H9 (cell line): ENCODE data around the gene C2orf42. TPM values are rescaled to one million over a fixed set of nuclear protein-coding genes. Genes with fewer than 3 reads are reported as not detected.

Experiments used
- DNase-seq: peaks from one replicate; pipeline ENCODE4 v3.0.0-alpha.2; 2017
- H2AFZ ChIP-seq: one replicate; pipeline ENCODE4 v1.6.1; 2013; ENCODE audit warnings: mild to moderate bottlenecking, low read length, control low read depth, moderate library complexity
- H2AK5ac ChIP-seq: 2 replicates; pipeline ENCODE4 v1.6.1; 2013; ENCODE audit warnings: low read length, control low read depth, mixed read lengths; ENCODE audit not compliant: insufficient read length
- H2BK120ac ChIP-seq: one replicate; pipeline ENCODE4 v1.6.1; 2013; ENCODE audit warnings: low read depth, mild to moderate bottlenecking, low read length, control low read depth, inconsistent platforms; ENCODE audit not compliant: poor library complexity, severe bottlenecking
- H2BK12ac ChIP-seq: 2 replicates; pipeline ENCODE4 v1.6.1; 2013; ENCODE audit warnings: low read length, control low read depth, mixed read lengths, low read depth; ENCODE audit not compliant: insufficient read length
- H2BK15ac ChIP-seq: 2 replicates; pipeline ENCODE4 v1.6.1; 2013; ENCODE audit warnings: low read depth, low read length, control low read depth
- H2BK20ac ChIP-seq: one replicate; pipeline ENCODE4 v1.6.1; 2013; ENCODE audit warnings: low read depth, mild to moderate bottlenecking, low read length, control low read depth, inconsistent platforms; ENCODE audit not compliant: poor library complexity, severe bottlenecking
- H2BK5ac ChIP-seq: 2 replicates; pipeline ENCODE4 v1.6.1; 2013; ENCODE audit warnings: low read length, control low read depth, mixed read lengths; ENCODE audit not compliant: insufficient read length
- H3K14ac ChIP-seq: 2 replicates; pipeline ENCODE4 v1.6.1; 2013; ENCODE audit warnings: low read length, control low read depth; ENCODE audit not compliant: insufficient read depth
- H3K18ac ChIP-seq: 2 replicates; pipeline ENCODE4 v1.6.1; 2013; ENCODE audit warnings: low read depth, mild to moderate bottlenecking, mixed read lengths, low read length, control low read depth; ENCODE audit not compliant: insufficient read length
- H3K23ac ChIP-seq: 2 replicates; pipeline ENCODE4 v1.6.1; 2013; ENCODE audit warnings: low read length, control low read depth, mixed read lengths, low read depth; ENCODE audit not compliant: insufficient read length
- H3K23me2 ChIP-seq: 2 replicates; pipeline ENCODE4 v1.6.1; 2013; ENCODE audit warnings: low read depth, mild to moderate bottlenecking, mixed read lengths, low read length, control low read depth; ENCODE audit not compliant: insufficient read length, poor library complexity, severe bottlenecking
- H3K27ac ChIP-seq: 2 replicates; pipeline ENCODE4 v1.5.1; 2013; ENCODE audit warnings: low read length, control low read depth, mixed read lengths, low read depth; ENCODE audit not compliant: insufficient read length
- H3K27me3 ChIP-seq: 2 replicates; pipeline ENCODE4 v1.6.1; 2013; ENCODE audit warnings: low read length, control low read depth, inconsistent platforms; ENCODE audit not compliant: insufficient read depth
- H3K4ac ChIP-seq: 2 replicates; pipeline ENCODE4 v1.6.1; 2013; ENCODE audit warnings: low read depth, mild to moderate bottlenecking, control low read depth, inconsistent platforms, low read length, moderate library complexity
- H3K4me1 ChIP-seq: 2 replicates; pipeline ENCODE4 v1.6.1; 2013; ENCODE audit warnings: low read length, control low read depth, inconsistent platforms; ENCODE audit not compliant: insufficient read depth
- H3K4me2 ChIP-seq: 2 replicates; pipeline ENCODE4 v1.6.1; 2013; ENCODE audit warnings: low read length, control low read depth, mixed read lengths; ENCODE audit not compliant: insufficient read length, insufficient read depth
- H3K56ac ChIP-seq: 2 replicates; pipeline ENCODE4 v1.6.1; 2013; ENCODE audit warnings: low read depth, mild to moderate bottlenecking, mixed read lengths, low read length, control low read depth; ENCODE audit not compliant: insufficient read length
- H3K79me1 ChIP-seq: 2 replicates; pipeline ENCODE4 v1.6.1; 2013; ENCODE audit warnings: low read depth, mild to moderate bottlenecking, moderate library complexity, low read length, control low read depth, inconsistent platforms; ENCODE audit not compliant: insufficient read depth, poor library complexity, severe bottlenecking
- H3K79me2 ChIP-seq: 2 replicates; pipeline ENCODE4 v1.6.1; 2013; ENCODE audit warnings: low read length, control low read depth, inconsistent platforms; ENCODE audit not compliant: insufficient read depth
- H3K9ac ChIP-seq: 2 replicates; pipeline ENCODE4 v1.6.1; 2013; ENCODE audit warnings: low read length, control low read depth, mixed read lengths; ENCODE audit not compliant: insufficient read length; ENCODE audit errors: extremely low read depth
- H3K9me3 ChIP-seq: one replicate; pipeline ENCODE4 v1.6.1; 2013; ENCODE audit warnings: low read depth, low read length, inconsistent platforms; ENCODE audit not compliant: control insufficient read depth
- H3T11ph ChIP-seq: one replicate; pipeline ENCODE4 v1.6.1; 2013; ENCODE audit warnings: mild to moderate bottlenecking, low read length, control low read depth, inconsistent platforms
- H4K20me1 ChIP-seq: one replicate; pipeline ENCODE4 v1.6.1; 2013; ENCODE audit not compliant: control insufficient read depth, insufficient read length, insufficient read depth
- H4K5ac ChIP-seq: 2 replicates; pipeline ENCODE4 v1.6.1; 2013; ENCODE audit warnings: low read depth, mild to moderate bottlenecking, mixed read lengths, low read length, control low read depth; ENCODE audit not compliant: insufficient read length
- H4K8ac ChIP-seq: replicated peaks from 2 replicates; pipeline ENCODE4 v1.6.1; 2013; ENCODE audit warnings: low read length, control low read depth, mixed read lengths, low read depth; ENCODE audit not compliant: insufficient read length
- H4K91ac ChIP-seq: 2 replicates; pipeline ENCODE4 v1.6.1; 2013; ENCODE audit warnings: low read depth, mild to moderate bottlenecking, moderate library complexity, mixed read lengths, low read length, control low read depth; ENCODE audit not compliant: insufficient read length
- H3K27ac Mint-ChIP-seq, 3 experiments: 2 replicates in 2 of 3; 3 replicates in 1 of 3; pipeline ENCODE4 v1.8.0; 2020 to 2021; ENCODE audit warnings: mixed read lengths in 3 of 3, mild to moderate bottlenecking in 1 of 3, moderate library complexity in 1 of 3
- H3K27me3 Mint-ChIP-seq: 2 replicates; pipeline ENCODE4 v1.8.0; 2021; ENCODE audit warnings: low read depth, mild to moderate bottlenecking, moderate library complexity, mixed read lengths
- H3K36me3 Mint-ChIP-seq, 3 experiments: 2 replicates in 2 of 3; 3 replicates in 1 of 3; pipeline ENCODE4 v1.8.0; 2020 to 2021; ENCODE audit warnings: low read depth in 3 of 3, mixed read lengths in 3 of 3; ENCODE audit not compliant: insufficient read depth in 1 of 3
- H3K4me1 Mint-ChIP-seq, 2 experiments: 2 replicates each; pipeline ENCODE4 v1.8.0; 2020; ENCODE audit warnings: mixed read lengths in 2 of 2
- H3K4me3 Mint-ChIP-seq, 2 experiments: 2 replicates in 1 of 2; 3 replicates in 1 of 2; pipeline ENCODE4 v1.8.0; 2020 to 2021; ENCODE audit warnings: mild to moderate bottlenecking in 2 of 2, mixed read lengths in 2 of 2, moderate library complexity in 1 of 2
- H3K9me3 Mint-ChIP-seq, 2 experiments: 2 replicates in 1 of 2; 3 replicates in 1 of 2; pipeline ENCODE4 v1.8.0; 2020; ENCODE audit warnings: mild to moderate bottlenecking in 2 of 2, mixed read lengths in 2 of 2, moderate library complexity in 1 of 2
- CTCF ChIP-seq: fragments of 200-600 bp; sonication (generic); conservative IDR thresholded peaks from 3 replicates; pipeline ENCODE4 v1.8.0; 2021; ENCODE audit warnings: antibody characterized with exemption, mild to moderate bottlenecking
- WGBS: extraction: QIAGEN DNeasy Blood & Tissue Kit; methylation state at CpG from one replicate; pipeline ENCODE4 v1.1.7; 2013; ENCODE audit warnings: missing lambda C conversion rate, low lambda C conversion rate, mixed read lengths; ENCODE audit not compliant: insufficient read length; ENCODE audit errors: extremely low coverage; 5-methylcytosine and 5-hydroxymethylcytosine counted together
- total RNA-seq: library from RNA; stranded (reverse); gene quantifications from 2 replicates; pipeline ENCODE4 v1.2.1, GENCODE V29; 2021

C2orf42 gene
- total RNA-seq, 1 experiment from 2014 or later = 19.0 TPM

- no peak for TF ChIP-seq CTCF
- Mint-ChIP-seq H3K9me3 (no peaks in the 10 kb centered on the region), H3K27ac (peak overlapping the region; percentile 49 to 90 (median 85); a peak in 5 of 7 replicates), H3K27me3 (no peaks in the 10 kb centered on the region), H3K4me1 (peaks cover 42 to 46% of the 10 kb centered on the region in 2 experiments), H3K36me3 (no peaks in the 10 kb centered on the region), H3K4me3 (peak overlapping the region in 1 of 2 experiments; percentile 34; a peak in 1 of 5 replicates)
- H2AK5ac ChIP-seq = no peak overlapping the region
- no peak overlapping the region for H3K23ac ChIP-seq
- no peak overlapping the region for H2BK20ac ChIP-seq
- H3T11ph ChIP-seq = no peak overlapping the region
- no peak overlapping the region for H3K9ac ChIP-seq
- no peaks in the 10 kb centered on the region for H3K27me3 ChIP-seq
- no peak overlapping the region for H3K27ac ChIP-seq
- H3K23me2 ChIP-seq = no peaks in the 10 kb centered on the region
- no peak overlapping the region for H3K56ac ChIP-seq
- H2BK15ac ChIP-seq = no peak overlapping the region
- H3K18ac ChIP-seq = no peak overlapping the region
- no peaks in the 10 kb centered on the region for H3K9me3 ChIP-seq
- no peak overlapping the region for H4K5ac ChIP-seq
- H3K14ac ChIP-seq = no peak overlapping the region
- H4K20me1 ChIP-seq = no peaks in the 10 kb centered on the region
- no peak overlapping the region for H2BK12ac ChIP-seq
- H3K4me2 ChIP-seq = no peak overlapping the region
- no peak overlapping the region for H2BK120ac ChIP-seq
- no peak overlapping the region for H2BK5ac ChIP-seq
- no peak overlapping the region for H3K4ac ChIP-seq
- H2AFZ ChIP-seq = no peak overlapping the region
- no CpG with 5 or more reads among the region's 11 CpGs for WGBS
- H3K79me2 ChIP-seq = no peaks in the 10 kb centered on the region
- no peak for DNase-seq
- no peaks in the 10 kb centered on the region for H3K79me1 ChIP-seq
- H4K8ac ChIP-seq = no peak overlapping the region
- H4K91ac ChIP-seq = no peak overlapping the region
- peaks cover 2% of the 10 kb centered on the region; the same call in 1 of the 2 replicates for H3K4me1 ChIP-seq
Observed at GRCh38 chr2:70104231-70105111, 86.3 kb downstream of the C2orf42 start.
